Activated gamma-delta T cell treated with anti-CD3 and anti-CD28 coated beads, Interleukin-2, amount 50 U/mL, for 16 hours (primary cell): ENCODE data around the gene TAF1B.

Experiments
- DNase-seq: peaks from one replicate; pipeline ENCODE4 v3.0.0-alpha.2; 2020; ENCODE audit warnings: low read depth

The TAF1B gene

DNA sequence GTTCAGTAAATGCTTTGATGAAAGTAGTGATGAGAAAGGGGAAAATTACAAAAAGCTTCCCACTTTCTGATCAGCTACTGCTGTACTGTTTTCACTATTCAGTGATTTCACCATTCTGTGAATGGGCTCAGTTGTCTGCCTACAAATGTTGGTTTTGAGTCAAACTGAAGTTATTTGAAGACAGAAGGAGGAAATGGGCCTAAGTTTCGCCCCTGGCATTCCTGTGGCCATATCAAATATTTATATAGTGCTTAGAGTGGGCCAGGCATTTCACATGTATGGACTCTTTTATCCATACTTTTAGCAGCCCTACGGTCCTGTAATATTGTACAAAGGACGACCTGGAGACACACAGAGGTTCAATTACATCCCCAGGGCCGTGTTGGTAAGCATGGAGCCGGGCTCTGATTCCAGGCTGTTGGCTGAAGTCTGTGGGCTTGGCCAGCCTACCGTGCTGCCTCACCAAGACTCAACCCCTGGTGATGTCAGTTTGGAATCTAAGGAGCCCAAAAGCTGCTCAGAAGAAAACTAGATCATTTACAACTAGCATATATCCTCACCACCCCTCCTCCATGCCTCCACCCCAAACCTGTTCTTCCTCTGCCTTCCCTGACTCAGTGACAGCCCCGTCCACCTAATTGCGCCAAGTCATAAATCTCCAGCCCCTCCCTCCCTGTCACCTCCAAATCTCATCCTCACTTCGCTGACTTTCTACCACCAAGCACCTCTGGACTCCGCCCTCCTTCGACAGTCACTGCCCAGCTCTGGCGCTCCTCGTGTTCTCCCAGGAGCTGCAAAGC, 98.1 kb downstream of the TAF1B start:
- no peak for DNase-seq

DNA sequence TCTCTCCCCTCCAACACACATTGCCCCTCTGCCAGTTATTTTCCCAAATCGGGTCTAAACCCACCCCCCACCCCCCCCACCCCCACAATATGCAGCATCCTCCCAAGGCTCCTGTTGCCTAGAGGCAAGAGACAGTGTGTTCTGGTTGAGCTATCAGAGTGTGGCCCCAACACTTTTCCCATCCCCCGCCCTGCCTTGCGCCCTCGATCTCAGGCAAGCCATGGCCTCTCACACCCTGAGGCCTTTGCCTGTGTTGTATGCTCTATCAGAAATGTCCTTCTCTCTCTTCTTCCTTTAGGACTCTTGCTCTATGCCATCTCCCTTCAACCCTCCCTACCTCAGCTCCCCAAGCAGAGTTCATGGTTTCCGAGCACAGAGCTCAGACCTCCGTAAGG, 98.7 kb downstream of the TAF1B start:
- DNase-seq: no peak

DNA sequence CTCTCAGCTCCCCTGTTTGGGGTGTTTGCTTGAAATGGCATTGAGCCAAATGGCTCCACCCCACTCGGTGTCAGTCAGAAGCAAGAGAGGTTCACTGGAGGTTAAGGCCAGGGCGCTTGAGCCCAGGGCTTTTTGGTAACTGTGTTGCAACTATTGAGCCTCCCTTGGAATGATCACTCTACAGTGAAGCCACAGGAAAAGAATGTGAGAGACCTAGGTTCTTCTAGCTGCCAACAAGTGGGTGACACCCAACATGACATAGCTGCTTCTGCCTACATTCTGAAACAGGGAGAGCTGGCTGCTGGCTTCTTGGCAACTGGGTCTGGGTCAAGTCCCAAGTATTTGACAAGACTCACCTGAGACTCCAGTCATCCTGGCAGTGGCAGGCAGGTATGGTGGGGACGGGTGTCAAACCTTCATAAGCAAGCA, 101.1 kb downstream of the TAF1B start:
- DNase-seq: no peak

DNA sequence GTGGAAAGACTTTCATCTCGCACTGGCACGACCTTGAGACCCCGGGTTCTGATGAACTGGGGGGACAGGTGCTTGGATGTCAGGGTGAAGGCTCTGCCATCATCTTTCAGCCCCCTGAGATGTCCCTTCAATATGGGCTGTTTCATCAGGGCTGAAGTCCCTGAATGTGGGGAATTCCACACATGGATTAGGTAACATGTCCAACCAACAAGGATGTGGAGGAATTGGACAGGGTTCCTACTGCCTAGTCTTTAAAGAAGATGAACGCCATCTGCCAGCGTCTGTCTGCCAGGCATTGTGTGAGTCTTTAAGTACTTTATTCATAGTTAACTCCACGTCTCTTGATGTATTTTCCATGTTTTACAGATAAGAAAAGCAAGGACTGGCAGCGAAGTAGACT, 102.3 kb downstream of the TAF1B start:
- no peak for DNase-seq

DNA sequence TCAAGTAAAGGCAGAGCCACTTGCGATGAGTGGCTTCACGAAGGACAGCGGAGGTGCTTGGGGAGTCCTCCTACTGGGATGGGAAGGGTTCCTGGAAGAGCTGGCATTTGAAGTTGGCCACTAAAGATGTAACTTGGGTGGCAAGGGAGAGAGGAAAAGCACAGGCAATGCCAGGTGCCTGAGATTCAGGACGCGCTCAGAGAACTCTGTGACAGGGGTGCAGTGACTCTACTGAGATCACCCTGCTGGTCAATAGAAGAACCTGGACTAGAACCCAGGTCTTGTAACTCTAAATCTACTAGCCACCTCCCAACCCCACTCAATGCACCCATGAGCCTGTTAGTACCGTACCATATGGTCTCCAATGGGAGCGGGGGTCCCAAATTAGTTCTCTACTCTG, 102.8 kb downstream of the TAF1B start:
- DNase-seq: no peak

DNA sequence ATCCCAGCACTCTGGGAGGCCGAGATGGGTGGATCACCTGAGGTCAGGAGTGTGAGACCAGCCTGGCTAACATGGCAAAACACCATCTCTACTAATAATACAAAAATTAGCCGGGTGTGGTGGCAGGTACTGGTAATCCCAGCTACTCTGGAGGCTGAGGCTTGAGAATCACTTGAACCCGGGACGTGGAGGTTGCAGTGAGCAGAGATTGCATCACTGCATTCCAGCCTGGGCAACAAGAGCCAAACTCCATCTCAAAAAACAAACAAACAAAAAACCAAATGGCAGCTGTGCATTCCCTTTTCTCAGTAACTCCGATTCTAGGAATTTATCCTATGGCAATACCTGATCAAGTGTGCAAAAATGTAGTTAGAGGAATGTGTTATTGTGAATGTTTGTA, 103.5 kb downstream of the TAF1B start:
- no peak for DNase-seq

DNA sequence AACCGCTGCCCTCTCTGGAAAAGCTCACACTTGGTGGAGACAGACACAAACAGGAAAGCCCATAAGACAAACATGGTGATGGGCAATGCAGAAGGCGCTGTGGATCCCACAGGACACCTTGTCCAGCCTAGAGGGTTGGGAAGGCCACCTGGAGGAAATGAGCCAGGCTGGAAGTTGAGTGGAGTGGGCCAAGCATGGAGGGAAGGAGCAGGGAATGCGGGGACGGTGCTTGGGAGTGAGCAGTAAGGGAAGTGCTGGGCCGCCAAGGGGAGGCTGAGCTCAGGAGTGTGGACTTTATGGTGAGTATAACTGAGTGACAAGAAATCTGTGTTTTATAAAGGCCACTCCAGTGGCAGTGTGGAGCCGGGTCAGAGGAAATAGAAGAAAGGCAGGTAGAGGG, 105.4 kb downstream of the TAF1B start:
- no peak for DNase-seq

DNA sequence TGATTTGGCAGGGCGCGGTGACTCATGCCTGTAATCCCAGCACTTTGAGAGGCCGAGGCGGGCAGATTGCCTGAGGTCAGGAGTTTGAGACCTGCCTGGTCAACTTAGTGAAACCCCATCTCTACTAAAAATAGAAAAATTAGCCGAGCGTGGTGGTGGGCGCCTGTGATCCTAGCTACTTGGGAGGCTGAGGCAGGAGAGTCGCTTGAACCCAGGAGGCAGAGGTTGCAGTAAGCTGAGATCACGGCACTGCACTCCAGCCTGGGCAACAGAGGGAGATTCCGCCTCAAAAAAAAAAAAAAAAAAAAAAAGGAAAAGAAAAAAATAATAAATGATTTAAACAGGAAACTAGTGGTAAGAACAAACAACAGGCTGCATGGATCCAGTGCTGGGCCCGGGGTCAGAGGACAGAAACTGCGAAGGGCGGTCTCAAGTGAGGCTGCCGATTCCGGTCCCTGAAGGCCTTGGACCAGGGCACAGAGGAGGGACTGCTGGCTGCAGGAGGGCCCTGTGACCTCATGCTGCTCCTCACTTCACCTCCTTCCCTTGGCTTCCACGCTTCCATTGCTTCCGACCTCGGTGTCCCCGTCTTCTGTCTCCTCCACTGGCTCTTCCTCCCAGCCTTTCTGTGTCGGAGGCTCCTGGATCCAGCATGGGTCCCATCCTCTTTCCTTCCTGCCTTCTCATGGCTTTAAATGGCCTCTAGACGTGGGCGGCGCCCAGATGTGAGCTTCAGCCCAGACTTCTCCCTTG, 106.1 kb downstream of the TAF1B start:
- DNase-seq: no peak

DNA sequence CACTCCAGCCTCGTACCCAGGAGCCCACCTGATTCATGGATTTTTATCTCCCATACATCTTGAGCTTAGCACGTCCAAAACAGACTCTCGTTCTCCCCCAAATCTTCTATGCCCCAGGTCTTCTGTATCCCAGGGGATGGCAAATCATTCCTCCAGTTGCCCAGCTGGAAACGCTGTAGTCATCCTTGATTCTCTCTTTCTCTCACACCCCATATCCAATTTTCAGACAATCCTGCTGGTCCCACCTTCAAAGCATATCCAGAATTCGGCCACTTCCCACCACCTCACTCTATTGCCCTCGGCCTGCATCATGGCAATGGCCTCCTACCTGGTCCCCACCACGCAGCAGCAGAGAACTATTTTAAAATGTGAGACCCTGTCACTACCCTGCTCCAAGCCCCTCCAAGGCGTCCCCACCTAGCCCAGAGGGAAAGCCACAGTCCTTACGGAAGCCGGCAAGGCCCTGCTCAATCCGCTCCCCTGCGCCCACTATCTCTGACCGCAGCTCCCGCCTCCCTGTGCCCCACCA, 106.8 kb downstream of the TAF1B start:
- no peak for DNase-seq

DNA sequence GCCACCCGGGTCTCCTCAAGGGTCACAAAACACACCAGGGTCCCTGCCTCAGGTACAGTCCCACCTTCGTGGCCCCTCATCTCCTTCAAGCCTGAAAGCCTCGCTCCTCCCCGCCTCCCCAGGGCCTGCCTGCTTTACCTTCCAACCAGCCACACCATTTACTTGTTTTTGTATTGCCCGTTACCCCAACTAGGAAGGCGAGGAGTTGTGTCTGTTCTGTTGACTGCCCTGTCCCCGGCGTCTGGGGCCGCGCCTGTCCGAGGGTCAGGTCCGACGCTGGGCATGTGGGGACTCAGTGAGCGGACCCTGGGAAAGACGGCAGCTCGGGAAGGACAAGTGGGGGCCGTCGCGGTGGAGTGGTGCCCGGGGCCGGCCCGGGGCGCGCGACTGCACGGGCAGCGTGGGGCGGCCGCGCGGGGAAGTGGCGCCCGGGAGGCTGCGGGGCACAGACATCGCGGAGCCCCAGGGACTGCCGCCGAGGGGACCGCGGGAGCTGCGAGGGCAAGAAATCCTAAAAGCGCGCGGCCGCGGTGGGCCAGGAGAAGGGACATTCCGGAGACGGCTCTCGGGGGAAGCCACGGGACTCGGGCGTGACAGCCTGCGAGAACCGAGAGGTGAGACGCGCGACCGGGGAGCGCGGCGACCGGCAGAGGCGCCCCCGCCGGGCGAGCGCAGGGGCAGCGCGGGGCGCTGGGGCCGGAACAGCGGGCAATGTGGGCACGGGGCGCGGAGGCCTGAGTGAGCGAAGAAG, 107.4 kb downstream of the TAF1B start:
- DNase-seq: peak; percentile 17

DNA sequence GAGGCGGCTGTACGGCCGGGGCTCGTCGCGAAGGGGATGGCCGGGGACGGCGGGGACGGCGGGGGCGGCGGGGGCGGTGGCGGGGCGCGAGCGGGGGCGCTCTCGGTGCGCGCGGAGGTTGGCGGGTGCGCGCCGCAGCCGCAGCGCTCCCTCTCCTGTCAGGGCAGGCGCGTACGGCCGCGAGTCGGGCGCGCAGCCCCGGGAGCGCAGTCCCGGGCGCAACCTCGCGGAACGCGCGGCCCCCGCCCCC, 107.9 kb downstream of the TAF1B start:
- no peak for DNase-seq

DNA sequence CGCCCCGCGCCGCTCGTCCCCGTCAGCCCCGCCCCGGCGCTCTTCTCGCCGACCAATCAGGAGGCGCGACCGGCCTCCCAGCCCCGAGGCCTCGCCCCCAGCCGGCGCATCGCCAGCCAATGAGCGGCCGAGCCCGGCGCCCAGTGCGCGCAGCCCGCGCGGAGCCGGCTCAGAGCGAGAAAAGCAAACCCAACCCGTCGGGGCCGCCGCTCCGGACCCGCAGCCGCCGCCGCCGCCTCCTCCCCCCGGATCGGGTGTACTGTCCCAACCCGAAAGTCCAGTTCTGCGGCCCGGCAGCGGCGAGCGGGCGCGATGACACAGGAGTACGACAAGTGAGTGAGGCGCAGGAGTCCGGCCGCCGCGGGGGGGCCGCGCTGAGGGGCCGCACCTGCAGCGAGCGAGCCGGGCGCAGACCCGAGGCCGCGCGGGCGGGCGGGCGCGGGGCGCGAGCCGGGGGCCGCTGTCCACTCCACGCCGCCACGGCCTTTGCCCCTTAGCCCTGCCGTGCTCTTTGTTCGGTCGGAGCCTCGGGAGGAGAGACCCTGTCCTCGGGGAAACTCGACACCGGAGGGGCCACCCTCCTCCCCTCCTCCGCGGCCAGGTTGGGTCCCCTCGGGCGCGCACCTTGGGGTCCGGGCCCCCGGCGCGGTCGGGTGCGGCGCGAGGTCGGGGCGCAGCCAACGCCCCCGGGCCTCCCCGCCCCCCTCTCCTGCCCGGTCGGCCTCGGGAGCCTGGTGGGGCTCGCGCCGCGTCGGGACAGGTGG, 108.4 kb downstream of the TAF1B start, which contains the start of gene GRHL1:
Gene GRHL1 (plus strand): TSS at position 172 of the 764 bp plus-strand sequence. CDS start 141 bp downstream, at position 313.
- peak; percentile 79 for DNase-seq

DNA sequence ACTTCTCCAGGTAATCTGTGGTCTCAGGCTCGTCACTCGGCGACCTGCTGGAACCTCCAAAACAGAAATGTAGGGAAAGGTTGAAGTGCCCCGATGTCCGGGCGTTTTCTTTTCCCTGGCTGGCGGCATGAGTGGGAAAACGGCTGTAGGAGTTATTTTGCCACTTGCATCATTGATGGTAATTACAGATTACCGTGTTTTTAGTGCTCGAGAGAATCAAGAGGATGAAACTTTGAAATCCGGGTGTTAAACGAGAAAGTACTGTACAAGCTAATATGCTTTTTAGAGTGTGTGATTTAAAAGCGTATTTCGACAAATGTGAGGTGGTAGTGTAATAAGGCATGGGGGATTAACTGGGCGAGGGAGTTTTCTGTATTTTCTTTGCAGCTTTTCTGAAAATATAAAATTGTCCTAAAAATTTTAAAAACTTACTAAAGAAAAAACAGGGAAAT, 109.0 kb downstream of the TAF1B start:
- DNase-seq: no peak

DNA sequence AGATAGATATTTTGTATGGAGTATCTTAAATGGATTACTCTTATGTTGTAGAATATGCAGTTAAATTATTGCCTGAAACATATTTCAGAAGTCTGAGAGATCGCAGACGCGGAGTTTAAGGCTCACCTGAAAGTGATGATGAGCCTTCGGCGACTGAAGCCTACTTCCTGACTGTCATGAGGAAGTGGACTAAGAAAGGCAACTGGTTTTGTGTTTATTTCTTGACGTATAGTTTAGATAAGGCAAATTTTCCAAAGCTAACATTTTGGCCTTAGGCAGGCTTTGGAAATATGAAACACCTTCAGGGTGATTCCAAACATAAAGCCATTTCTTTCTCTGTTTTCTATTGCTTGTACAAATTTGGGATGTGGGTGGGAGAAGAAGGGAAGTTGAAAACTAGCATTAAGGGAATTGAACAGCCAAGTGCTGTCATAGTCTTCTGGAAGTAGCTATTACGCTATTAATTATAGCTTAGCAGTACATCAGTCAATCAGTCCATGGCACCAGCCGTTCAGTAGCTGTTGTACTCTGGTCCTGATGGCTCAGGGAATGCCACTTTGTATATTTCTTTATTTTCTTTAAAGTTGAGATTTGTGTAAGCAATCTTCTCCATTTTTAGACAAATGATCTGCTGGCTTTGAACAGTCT, 109.7 kb downstream of the TAF1B start:
- no peak for DNase-seq

DNA sequence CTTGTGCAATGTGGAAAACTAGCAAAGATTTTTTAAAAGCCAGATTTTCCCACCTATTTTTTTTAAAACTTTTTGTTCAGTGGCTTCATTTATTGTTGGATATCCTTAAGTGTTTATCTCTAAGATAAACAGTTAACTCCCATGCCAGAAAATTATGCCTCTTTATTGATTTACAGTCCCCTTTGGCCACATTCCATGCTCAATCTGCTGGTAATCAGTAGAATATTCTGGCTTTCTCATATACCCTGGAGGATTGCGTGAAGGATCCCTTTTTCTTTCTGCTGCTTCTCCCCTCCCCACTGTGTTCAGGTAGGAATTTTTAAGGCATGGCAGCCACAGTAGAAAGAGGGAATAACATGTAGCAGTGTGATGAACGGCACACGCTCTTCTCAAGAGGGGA, 110.9 kb downstream of the TAF1B start:
- no peak for DNase-seq

DNA sequence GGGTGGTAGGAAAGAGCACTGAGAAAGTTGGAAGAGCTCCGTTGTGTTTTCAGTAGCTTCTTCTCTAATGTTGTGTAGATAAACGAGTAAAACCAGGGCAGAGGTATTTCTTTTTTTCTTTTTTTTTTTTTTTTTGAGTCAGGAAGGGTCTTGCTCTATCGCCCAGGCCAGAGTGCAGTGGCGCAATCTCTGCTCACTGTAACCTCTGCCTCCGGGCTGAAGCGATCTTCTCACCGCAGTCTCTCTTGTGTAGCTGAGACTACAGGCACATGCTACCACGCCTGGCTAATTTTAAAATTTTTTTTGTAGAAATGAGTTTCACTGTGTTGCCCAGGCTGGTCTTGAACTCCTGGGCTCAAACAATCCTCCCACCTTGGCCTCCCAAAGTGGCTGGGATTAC, 114.8 kb downstream of the TAF1B start:
- no peak for DNase-seq

DNA sequence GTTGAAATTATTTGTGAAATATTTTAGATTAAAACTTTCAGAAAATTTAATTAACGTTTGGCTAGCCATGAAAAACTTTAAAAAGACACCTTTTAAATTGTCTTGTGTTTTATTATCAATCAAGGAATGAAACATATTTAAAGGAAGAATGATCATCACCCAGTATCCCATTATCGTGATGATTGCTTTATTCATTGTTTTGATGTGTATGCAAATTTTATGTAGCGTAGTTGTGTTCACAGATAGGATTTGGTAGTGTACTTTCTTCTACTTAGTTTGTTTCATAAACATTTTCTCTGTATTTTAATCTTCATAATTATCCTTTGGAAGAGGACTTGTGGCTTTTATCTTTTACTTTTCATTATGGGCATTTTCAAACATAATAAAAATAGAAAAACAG, 116.0 kb downstream of the TAF1B start:
- DNase-seq: no peak

DNA sequence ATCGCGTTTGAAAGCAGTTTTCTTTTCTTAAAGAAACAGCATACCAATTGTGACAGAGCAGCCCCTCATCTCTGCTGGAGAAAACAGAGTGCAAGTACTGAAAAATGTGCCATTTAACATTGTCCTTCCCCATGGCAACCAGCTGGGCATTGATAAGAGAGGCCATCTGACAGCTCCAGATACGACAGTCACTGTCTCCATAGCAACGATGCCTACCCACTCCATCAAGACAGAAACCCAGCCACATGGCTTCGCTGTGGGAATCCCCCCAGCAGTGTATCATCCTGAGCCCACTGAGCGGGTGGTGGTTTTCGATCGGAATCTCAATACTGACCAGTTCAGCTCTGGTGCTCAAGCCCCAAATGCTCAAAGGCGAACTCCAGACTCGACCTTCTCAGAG, 117.7 kb downstream of the TAF1B start:
- no peak for DNase-seq

DNA sequence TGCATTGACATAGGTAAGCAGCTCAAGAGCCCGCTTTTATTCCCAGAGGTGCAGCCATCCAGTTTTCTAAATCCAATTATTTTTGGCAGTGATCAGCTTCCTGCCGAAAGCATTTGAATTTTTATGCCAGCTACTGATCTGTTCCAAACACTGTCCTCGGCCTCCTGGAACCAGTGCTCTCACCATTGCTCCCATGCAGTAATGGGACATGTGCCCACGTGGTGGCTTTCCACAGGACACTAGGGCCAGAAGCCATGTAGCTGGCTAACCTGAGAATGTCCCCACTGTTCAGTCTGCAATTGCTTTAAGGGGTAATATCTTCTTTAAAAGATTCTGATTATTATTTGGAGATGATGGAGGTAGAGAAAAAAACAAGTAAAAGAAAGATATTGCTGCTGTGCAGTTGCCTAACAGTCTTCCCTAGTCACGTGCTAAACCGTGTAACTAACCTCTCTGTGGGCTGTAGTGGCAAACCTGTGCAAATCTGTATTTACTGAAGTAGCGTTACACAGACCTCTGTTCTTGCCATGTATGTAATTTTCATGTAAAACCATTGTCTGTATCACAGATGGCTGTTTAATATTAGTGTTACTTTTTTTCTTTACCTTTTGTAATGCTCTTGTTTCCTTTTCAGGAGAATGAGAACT, 121.2 kb downstream of the TAF1B start:
- no peak for DNase-seq

DNA sequence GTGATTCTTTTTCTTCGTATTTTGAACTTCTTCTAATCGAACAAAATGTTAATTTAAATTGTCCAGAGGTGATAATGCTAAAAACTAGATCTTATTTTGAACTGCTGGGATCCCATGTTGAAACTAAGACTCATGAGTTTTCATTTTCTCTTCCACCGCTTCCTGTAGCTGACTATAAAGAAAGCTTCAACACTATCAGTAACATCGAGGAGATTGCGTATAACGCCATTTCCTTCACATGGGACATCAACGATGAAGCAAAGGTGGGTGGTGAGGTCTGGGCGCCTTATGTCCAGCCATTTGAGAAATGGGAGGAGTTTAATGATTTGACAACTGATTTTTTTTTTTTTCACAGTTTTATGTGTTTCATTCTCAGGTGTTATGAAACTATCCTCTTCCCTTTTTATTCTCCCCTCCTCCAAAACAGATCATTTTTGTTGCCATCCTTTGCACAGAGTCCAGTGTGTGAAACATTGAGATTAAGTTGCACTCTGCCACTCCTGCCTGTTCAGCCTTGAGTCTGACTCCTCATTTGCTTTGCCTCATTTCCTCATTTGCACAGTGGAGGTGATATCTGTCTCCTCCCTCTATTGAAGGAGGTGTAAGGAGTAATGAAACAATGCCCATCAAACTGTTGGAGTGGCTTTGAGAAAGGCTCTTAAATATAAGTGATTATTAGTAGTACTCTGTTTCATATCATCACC, 122.0 kb downstream of the TAF1B start:
- no peak for DNase-seq
